HepG2 (cell line): ENCODE data around the gene MDFI. TPM values are rescaled to one million over a fixed set of nuclear protein-coding genes. Genes with fewer than 3 reads are reported as not detected.

ENCODE experiments used
- ATM ChIP-seq: fragments of 450-650 bp; IDR thresholded peaks from 2 replicates; pipeline ENCODE4 v1.7.1; 2017; ENCODE audit warnings: mild to moderate bottlenecking, borderline replicate concordance
- CBX5 ChIP-seq: sonication (generic); formaldehyde crosslinking; IDR thresholded peaks from 2 replicates; pipeline ENCODE4 v1.4.0; 2020; ENCODE audit warnings: missing genetic modification reagents, borderline replicate concordance
- CERS6 ChIP-seq: sonication (generic); formaldehyde crosslinking; IDR thresholded peaks from 2 replicates; pipeline ENCODE4 v1.5.0; 2020; ENCODE audit warnings: missing genetic modification reagents
- ELF1 ChIP-seq: sonication (generic); formaldehyde crosslinking; IDR thresholded peaks from 2 replicates; pipeline ENCODE4 v1.4.0; 2020; ENCODE audit warnings: missing genetic modification reagents
- IRF2 ChIP-seq: IDR thresholded peaks from 2 replicates; pipeline ENCODE4 v1.6.1; 2018; ENCODE audit warnings: missing genetic modification reagents, missing compliant biosample characterization
- ISX ChIP-seq: sonication (generic); formaldehyde crosslinking; conservative IDR thresholded peaks from 2 replicates; pipeline ENCODE4 v1.5.0; 2020; ENCODE audit warnings: missing genetic modification reagents
- NCOA1 ChIP-seq: sonication (generic); formaldehyde crosslinking; IDR thresholded peaks from 2 replicates; pipeline ENCODE4 v1.9.0; 2021; ENCODE audit warnings: missing genetic modification reagents
- PATZ1 ChIP-seq: sonication (generic); formaldehyde crosslinking; IDR thresholded peaks from 2 replicates; pipeline ENCODE4 v1.4.0; 2020; ENCODE audit warnings: missing genetic modification reagents
- PHB2 ChIP-seq: fragments of 450-650 bp; IDR thresholded peaks from 2 replicates; pipeline ENCODE4 v1.6.1; 2018; ENCODE audit not compliant: partially characterized antibody
- ZBTB3 ChIP-seq: sonication (generic); formaldehyde crosslinking; IDR thresholded peaks from 2 replicates; pipeline ENCODE4 v1.4.0; 2020; ENCODE audit warnings: low read depth, mild to moderate bottlenecking, moderate library complexity, missing genetic modification reagents, borderline replicate concordance
- ZBTB39 ChIP-seq: sonication (generic); formaldehyde crosslinking; IDR thresholded peaks from 2 replicates; pipeline ENCODE4 v1.5.0; 2020; ENCODE audit warnings: missing genetic modification reagents
- ZBTB7B ChIP-seq: sonication (generic); formaldehyde crosslinking; IDR thresholded peaks from 2 replicates; pipeline ENCODE4 v1.4.0; 2020; ENCODE audit warnings: missing genetic modification reagents
- ZHX1 ChIP-seq: sonication (generic); formaldehyde crosslinking; IDR thresholded peaks from 2 replicates; pipeline ENCODE4 v1.8.1; 2022; ENCODE audit warnings: low read depth, mild to moderate bottlenecking, missing genetic modification reagents
- ZNF550 ChIP-seq: sonication (generic); formaldehyde crosslinking; IDR thresholded peaks from 2 replicates; pipeline ENCODE4 v1.4.0; 2020; ENCODE audit warnings: mild to moderate bottlenecking, missing genetic modification reagents, borderline replicate concordance
- ZNF589 ChIP-seq: sonication (generic); formaldehyde crosslinking; conservative IDR thresholded peaks from 2 replicates; pipeline ENCODE4 v1.8.0; 2022; ENCODE audit warnings: mild to moderate bottlenecking, moderate library complexity, missing genetic modification reagents
- ZNF605 ChIP-seq: sonication (generic); formaldehyde crosslinking; IDR thresholded peaks from 2 replicates; pipeline ENCODE4 v1.8.0; 2022; ENCODE audit warnings: mild to moderate bottlenecking, missing genetic modification reagents
- ZNF619 ChIP-seq: sonication (generic); formaldehyde crosslinking; IDR thresholded peaks from 2 replicates; pipeline ENCODE4 v1.4.0; 2020; ENCODE audit warnings: mild to moderate bottlenecking, missing genetic modification reagents
- polyA plus RNA-seq, 8 experiments: library from polyadenylated mRNA; depleted of rRNA in 3 of 8; stranded (reverse) in 7 of 8; unstranded in 1 of 8; fragments of >200 nt; fragmentation: Illumina TruSeq in 4 of 8; extraction: Trizol in 4 of 8; gene quantifications; 2 replicates each; pipeline versions ENCODE4 v1.2.1 to v1.2.3, GENCODE V29; 2011 to 2016; ENCODE audit warnings: low read depth in 4 of 8, missing spikeins in 1 of 8, mixed read lengths in 1 of 8; ENCODE audit not compliant: insufficient read depth in 1 of 8
- total RNA-seq, 5 experiments: library from RNA; depleted of rRNA; stranded (reverse); fragments of >200 nt; fragmentation: Illumina TruSeq; extraction: Trizol; gene quantifications; 2 replicates each; pipeline ENCODE4 v1.2.3, GENCODE V29; 2016; ENCODE audit warnings: low read depth in 1 of 5
- TF ChIP-seq, protein P1 (sequence below): sonication (generic); formaldehyde crosslinking; IDR thresholded peaks from 2 replicates; pipeline ENCODE4 v1.5.0; 2020; ENCODE audit warnings: mild to moderate bottlenecking, missing genetic modification reagents

MDFI gene
- total and polyA plus RNA-seq, 2 of the 13 experiments (the other 11 are each of a cell fraction or from before 2014, with no cell fraction given): 0.28 TPM; not detected in 1

- TF ChIP-seq, protein P1, sequence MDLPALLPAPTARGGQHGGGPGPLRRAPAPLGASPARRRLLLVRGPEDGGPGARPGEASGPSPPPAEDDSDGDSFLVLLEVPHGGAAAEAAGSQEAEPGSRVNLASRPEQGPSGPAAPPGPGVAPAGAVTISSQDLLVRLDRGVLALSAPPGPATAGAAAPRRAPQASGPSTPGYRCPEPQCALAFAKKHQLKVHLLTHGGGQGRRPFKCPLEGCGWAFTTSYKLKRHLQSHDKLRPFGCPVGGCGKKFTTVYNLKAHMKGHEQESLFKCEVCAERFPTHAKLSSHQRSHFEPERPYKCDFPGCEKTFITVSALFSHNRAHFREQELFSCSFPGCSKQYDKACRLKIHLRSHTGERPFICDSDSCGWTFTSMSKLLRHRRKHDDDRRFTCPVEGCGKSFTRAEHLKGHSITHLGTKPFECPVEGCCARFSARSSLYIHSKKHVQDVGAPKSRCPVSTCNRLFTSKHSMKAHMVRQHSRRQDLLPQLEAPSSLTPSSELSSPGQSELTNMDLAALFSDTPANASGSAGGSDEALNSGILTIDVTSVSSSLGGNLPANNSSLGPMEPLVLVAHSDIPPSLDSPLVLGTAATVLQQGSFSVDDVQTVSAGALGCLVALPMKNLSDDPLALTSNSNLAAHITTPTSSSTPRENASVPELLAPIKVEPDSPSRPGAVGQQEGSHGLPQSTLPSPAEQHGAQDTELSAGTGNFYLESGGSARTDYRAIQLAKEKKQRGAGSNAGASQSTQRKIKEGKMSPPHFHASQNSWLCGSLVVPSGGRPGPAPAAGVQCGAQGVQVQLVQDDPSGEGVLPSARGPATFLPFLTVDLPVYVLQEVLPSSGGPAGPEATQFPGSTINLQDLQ: peak; percentile 75; the same call in 1 of the 2 replicates
- TF ChIP-seq CBX5 (CRISPR knock-in tag) (0 out of 2 replicates have a peak, but pooled peaks have one; percentile 22), IRF2 (CRISPR knock-in tag) (no peak), CERS6 (CRISPR knock-in tag) (no peak), ZBTB3 (no peak), ZHX1 (0 out of 2 replicates have a peak, but pooled peaks have one; percentile 46), ZBTB39 (no peak), NCOA1 (peak; percentile 64), PATZ1 (CRISPR knock-in tag) (peak; percentile 84), ZNF605 (CRISPR knock-in tag) (no peak), ZNF589 (no peak), ZNF550 (CRISPR knock-in tag) (no peak), ZNF619 (CRISPR knock-in tag) (0 out of 2 replicates have a peak, but pooled peaks have one; percentile 11), ISX (CRISPR knock-in tag) (no peak), ELF1 (no peak), ZBTB7B (CRISPR knock-in tag) (peak; percentile 84), PHB2 (no peak), ATM (no peak)
Observed at GRCh38 chr6:41683523-41684310, 45.4 kb downstream of the MDFI start (continued).
